ENCODE measurements around the gene OR8B2.
"Not testable (repeated sequence)": the region's sequence is repeated elsewhere in the genome, so short reads cannot be mapped to it uniquely, and the experiment has no call there.

The OR8B2 gene, protein sequence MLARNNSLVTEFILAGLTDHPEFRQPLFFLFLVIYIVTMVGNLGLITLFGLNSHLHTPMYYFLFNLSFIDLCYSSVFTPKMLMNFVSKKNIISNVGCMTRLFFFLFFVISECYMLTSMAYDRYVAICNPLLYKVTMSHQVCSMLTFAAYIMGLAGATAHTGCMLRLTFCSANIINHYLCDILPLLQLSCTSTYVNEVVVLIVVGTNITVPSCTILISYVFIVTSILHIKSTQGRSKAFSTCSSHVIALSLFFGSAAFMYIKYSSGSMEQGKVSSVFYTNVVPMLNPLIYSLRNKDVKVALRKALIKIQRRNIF

DNA sequence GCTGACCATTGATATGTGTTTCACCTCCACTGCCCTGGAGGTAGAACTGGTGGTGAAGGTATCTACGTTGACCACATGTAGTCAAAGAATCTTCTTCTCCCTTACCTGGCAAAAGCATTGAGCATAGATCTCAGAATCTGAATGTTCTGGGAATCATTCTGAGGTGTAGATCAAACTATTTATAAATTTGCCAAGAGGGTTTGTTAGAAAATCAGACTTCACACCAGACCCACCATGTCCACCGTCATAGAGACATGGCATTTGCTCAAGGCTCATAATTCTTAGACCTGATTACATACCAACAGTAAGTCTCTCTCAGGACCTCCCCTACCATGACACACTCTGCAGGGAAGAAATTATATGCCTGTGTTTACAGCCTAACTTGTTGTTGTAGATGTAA is at the start of gene OR8B2:
Gene OR8B2 (minus strand): TSS at position 101 of the 400 bp plus-strand sequence. CDS start 1,156 bp downstream, outside the sequence.
- DNase-seq (ENCODE audit: low read depth) = no peak

GRCh38 chr11:124429599-124429998 is 45.3 kb upstream of the OR8B2 start:
- DNase-seq (ENCODE audit: low read depth) = no peak

GRCh38 chr11:124424384-124424921 is 40.2 kb upstream of the OR8B2 start, which contains the start of gene OR8B4:
Gene OR8B4, minus strand, starts transcription at chr11:124424871. Its CDS starts 0 bp downstream, at chr11:124424871.
- DNase-seq (ENCODE audit: low read depth) = no peak

DNA sequence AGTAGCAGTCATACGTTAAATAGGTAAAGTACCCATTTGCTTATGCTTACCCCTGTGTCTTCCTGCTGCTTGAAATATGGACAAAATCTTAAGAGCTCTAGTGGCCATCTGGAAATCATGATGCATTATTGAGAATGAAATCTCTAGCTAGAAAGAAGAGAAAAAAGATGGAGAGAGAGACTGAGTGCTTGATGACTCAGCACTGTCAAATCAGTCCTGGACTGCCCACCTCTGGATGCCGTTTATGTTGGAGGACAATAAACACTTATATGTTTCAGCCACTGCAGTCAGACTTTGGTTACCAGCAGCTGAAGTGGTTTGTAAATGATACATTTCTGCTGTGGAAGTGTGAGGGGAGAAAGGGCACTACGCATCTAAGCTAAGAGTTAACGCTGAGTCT is 36.7 kb upstream of the OR8B2 start:
- DNase-seq (ENCODE audit: low read depth) = no peak

DNA sequence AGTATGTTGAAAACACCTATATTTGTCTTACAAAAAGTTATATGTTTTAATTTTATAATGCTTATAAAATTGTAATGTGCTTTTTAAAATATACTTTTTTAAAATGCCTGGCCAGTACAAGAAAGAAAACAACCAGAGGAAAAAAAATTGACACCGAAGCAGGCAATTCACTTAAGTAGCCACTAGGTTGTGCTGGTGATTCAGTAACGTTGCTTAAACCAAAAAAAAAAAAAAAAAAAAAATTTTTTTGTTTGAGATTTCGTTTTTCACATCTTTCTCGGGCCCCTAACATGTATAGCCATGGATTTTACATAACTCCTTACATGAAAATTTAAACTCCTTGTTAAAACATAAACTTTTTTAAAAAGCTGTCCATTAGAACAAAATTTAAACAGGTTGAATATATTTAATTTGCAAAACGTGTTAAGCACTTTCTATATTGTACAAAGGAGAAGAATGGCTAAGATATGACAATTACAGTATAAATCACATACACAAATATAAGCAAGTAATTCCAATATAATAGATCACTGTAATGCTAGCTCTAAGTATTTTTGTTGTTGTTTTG is 31.1 kb upstream of the OR8B2 start:
- DNase-seq (ENCODE audit: low read depth) = peak; percentile 15

GRCh38 chr11:124409906-124410305 is 25.6 kb upstream of the OR8B2 start:
- no peak for DNase-seq (ENCODE audit: low read depth)

DNA sequence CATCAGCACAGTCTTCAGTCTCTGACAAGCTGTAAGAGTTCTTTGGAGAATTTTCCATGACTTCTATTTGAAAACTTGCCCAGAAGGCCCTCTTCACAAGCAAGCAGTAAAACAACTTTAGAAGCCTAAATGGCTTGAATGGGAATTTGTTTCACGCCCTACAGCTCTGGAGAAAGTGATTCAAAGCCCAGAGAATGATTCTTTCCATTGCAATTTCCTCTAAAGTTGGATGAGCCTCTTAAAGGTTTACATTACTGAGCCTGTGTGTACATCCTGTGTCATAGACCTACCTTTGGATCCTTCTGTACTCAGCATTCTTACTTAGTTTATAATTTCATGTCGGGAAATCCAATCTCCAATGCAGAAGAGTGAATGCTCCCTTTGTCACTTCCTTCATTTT is 21.3 kb upstream of the OR8B2 start:
- no peak for DNase-seq (ENCODE audit: low read depth)

DNA sequence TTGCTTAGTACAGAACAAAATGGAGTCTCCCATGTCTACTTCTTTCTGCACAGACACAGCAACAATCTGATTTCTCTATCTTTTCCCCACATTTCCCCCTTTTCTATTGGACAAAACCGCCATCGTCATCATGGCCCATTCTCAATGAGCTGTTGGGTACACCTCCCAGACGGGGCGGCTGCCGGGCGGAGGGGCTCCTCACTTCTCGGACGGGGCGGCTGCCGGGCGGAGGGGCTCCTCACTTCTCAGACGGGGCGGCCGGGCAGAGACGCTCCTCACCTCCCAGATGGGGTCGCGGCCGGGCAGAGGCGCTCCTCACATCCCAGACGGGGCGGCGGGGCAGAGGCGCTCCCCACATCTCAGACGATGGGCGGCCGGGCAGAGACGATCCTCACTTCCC is 18.9 kb upstream of the OR8B2 start:
- DNase-seq (ENCODE audit: low read depth) = not testable (repeated sequence)

GRCh38 chr11:124402326-124402922 is 18.1 kb upstream of the OR8B2 start:
- DNase-seq (ENCODE audit: low read depth) = peak; percentile 71

- DNase-seq (ENCODE audit: low read depth) = no peak
These were observed 14.6 kb upstream of the OR8B2 start, which contains the start of gene OR8B3 for GRCh38 chr11:124398924-124399323. Gene OR8B3, minus strand, starts transcription at chr11:124399024. Its CDS starts 1,673 bp downstream, at chr11:124397351.

DNA sequence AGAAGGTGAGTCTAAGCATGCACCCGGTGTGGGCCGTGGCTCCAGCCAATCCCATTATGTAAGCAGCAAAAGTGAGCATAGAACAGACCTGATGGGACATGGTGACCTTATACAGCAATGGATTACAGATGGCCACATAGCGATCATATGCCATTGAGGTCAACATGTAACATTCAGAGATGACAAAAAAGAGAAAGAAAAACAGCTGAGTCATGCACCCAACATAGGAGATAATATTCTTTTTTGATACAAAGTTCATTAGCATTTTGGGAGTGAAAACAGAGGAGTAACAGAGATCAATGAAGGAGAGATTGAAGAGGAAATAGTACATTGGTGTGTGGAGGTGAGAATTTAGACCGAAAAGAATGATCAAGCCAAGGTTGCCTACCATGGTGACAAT is 12.5 kb upstream of the OR8B2 start:
- not testable (repeated sequence) for DNase-seq (ENCODE audit: low read depth)

DNA sequence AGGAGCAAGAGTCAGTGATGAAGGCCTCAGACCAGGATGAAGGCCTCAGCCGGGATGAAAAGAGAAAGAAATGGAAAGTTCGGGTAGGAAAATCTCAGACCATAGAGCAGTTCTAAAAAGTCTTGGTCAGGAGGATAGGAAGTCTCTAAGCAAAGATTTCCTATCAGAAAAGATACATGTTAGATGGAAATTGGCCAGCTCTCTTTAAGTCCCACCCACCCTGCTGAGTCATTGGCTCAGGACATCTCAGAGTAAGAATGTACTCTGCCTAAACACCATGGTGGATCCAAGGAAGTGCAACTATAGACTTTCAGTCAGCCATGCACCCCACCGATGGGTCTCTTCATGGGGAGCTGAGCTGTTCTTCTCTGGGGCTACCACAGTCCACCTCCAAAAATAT is 10.1 kb upstream of the OR8B2 start:
- no peak for DNase-seq (ENCODE audit: low read depth)

DNA sequence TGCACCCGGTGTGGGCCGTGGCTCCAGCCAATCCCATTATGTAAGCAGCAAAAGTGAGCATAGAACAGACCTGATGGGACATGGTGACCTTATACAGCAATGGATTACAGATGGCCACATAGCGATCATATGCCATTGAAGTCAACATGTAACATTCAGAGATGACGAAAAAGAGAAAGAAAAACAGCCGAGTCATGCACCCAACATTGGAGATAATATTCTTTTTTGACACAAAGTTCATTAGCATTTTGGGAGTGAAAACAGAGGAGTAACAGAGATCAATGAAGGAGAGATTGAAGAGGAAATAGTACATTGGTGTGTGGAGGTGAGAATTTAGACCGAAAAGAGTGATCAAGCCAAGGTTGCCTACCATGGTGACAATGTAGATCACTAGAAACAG is 1.4 kb downstream of the OR8B2 start:
- not testable (repeated sequence) for DNase-seq (ENCODE audit: low read depth)

DNA sequence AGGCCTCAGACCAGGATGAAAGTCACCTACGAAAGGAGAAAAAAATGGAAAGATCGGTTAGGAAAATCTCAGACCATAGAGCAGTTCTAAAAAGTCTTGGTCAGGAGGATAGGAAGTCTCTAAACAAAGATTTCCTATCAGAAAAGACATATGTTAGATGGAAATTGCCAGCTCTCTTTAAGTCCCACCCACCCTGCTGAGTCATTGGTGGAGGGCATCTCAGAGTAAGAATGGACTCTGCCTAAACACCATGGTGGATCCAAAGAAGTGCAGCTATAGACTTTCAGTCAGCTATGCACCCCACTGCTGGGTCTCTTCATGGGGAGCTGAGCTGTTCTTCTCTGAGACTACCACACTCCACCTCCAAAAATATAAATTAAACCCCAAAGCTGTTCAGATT is 3.7 kb downstream of the OR8B2 start:
- no peak for DNase-seq (ENCODE audit: low read depth)

DNA sequence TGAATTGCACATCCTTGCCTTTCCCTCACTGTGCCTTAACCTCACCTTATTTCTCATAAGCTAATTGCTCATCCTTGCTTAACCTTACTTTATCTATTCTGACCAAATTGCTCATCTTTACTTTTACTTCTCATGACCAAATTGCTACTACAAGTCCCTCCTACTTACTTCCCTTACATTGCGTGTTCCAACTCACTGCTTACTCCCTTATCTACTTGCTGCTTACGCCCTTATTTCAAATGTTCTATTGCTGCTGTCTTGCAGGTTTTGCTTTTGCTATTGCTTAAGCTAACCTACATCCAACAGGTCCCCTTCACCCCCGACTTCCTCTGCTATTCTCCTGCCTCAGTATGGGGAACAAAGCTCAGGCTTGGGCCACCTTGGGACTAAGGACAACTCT is 8.0 kb downstream of the OR8B2 start:
- DNase-seq (ENCODE audit: low read depth) = no peak

DNA sequence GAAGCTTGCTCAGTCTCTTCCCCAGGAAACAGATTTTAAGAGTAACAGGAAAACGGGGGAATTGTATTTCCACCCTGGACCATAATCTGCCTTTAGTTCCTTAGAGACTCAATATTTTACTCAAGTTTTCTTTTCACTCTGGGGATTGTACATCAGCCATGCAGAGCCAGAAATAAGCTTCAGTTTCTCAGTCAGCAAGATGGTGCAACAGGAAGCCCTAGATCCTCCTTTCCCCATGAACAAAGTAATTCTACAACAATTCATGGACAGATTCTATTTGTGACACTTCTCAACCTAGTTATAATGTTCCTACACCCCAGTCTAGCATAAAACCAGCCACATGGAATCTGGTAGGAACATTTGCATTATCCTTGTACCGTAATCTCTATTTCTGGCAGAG is 24.7 kb downstream of the OR8B2 start:
- DNase-seq (ENCODE audit: low read depth) = no peak

DNA sequence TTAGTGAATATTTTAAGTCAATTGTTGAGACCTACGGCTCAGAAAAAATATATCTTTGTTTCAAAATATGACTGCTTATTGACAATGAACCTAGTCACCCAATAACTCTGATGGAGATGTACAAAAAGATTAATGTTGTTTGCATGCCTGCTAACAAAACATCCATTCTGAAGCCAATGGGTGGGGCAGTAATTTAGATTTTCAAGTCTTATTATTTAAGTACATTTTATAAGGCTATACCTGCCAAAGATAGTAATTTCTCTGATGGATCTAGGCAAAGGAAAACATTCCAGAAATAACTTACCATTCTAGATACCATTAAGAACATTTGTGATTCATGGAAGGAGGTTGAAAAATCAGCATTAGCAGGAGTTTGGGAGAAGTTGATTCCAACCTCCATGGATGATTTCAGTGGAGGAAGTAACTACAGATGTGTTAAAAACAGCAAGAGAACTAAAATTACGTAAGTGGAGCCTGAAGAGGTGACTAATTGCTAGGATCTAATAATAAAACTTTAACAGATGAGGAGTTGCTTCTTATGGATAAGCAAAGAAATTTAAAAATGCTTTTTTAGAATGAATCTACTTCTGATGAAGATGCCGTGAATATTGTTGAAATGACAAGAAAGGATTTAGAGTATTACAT is 37.9 kb downstream of the OR8B2 start:
- DNase-seq (ENCODE audit: low read depth) = no peak

GRCh38 chr11:124344346-124344745 is 40.0 kb downstream of the OR8B2 start:
- DNase-seq (ENCODE audit: low read depth) = no peak

DNA sequence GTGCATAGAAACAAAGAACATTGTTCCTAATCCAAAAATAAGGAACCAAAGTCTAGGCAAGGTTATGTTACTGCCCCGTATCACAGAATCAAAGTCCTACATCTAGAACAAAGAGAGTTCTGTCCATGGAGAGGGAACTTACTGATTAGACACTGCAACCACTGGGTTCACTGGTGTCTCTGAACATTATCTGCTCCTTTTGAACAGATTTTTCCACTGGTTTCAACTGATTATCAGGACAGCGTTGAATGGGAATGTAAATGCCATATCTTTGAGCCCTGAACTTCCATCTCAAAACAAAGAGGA is 44.2 kb downstream of the OR8B2 start:
- DNase-seq (ENCODE audit: low read depth) = no peak

DNA sequence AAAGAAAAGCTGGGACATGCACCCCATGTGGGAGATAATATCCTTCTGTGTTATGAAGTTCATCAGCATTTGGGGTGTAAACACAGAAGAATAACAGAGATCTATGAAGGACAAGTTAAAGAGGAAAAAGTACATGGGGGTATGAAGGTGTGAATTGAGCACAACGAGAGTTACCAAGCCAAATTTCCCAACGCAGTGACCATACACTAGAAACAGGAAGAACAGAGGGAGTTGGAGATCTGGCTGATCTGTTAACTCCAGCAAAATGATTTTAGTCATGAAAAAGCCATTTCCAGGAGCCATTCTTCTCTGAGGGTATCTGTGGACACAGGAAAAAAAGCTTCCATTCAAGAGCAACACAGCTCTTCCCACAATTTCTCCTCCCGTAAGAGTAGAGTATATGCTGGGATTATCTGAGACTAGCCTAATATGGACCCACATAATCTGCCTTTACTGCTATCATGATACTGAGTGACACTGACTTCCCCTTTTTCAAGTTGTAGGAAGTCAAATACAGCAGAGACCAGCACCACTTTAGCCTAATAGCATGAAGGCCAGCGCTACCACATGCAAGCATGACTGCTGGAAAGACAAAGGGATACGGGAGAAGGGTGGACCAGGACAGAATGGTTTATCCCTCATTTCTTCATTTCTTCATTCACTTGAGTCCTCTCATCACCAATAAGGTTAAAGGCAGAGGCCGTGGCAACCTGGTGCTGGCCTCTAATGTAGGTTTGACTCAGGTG is 44.7 kb downstream of the OR8B2 start:
- DNase-seq (ENCODE audit: low read depth) = no peak

All from fibroblast of gingiva (primary cell).